ENCODE data around the gene CHCHD5.

- TF ChIP-seq TAF1 (IDR thresholded peaks at IDR 0.05; ENCODE audit: borderline replicate concordance, low read depth, low read length): no peak
- no peak for TF ChIP-seq POLR2AphosphoS5 (IDR thresholded peaks at IDR 0.05; ENCODE audit: low read depth, low read length)
- TF ChIP-seq POLR2A (IDR thresholded peaks at IDR 0.05; ENCODE audit: low read depth, low read length): no peak
Observed at GRCh38 chr2:112547333-112547732, 37.1 kb upstream of the CHCHD5 start.

Data from GM12892 (cell line).